Endothelial cell of umbilical vein (primary cell): ENCODE data around the gene EFCAB5. TPM values are rescaled to one million over a fixed set of nuclear protein-coding genes. Genes with fewer than 3 reads are reported as not detected.

Experiments used
- BruUV-seq: library from RNA; stranded (reverse); fragments of 400-500 nt; replicated peaks from 2 replicates; lab custom pipeline; 2021; lab: Mats Ljungman, UMichigan
- CTCF ChIA-PET: fragments of 300-600, 350-600 bp; sonication (Branson Sonifier 250); formaldehyde crosslinking; loops from one replicate; lab custom pipeline; 2021; ENCODE audit warnings: antibody characterized with exemption, inconsistent platforms; lab: Charles Lee
- POLR2A ChIA-PET: fragments of 300-600, 350-600 bp; sonication (Branson Sonifier 250); formaldehyde crosslinking; loops from one replicate; lab custom pipeline; 2021; ENCODE audit warnings: antibody characterized with exemption, inconsistent platforms; lab: Charles Lee
- DNase-seq: peaks from one replicate; pipeline ENCODE4 v3.0.0-alpha.2; 2011; ENCODE audit warnings: low read depth, low spot score
- FAIRE-seq: peaks from 2 replicates; lab custom pipeline; 2011; peaks lifted over from hg19 to GRCh38; lab: Jason Lieb, UNC
- H2AFZ ChIP-seq: 2 replicates; pipeline ENCODE4 v1.6.0; 2012; ENCODE audit warnings: low read depth, low read length, control low read depth, inconsistent platforms
- H3K27ac ChIP-seq: 2 replicates; pipeline ENCODE4 v1.5.1; 2011; ENCODE audit warnings: low read depth, mild to moderate bottlenecking, control low read depth, low read length, moderate library complexity; ENCODE audit not compliant: insufficient read depth
- H3K27me3 ChIP-seq, 2 experiments: 2 replicates each; pipeline versions ENCODE4 v1.6.0 to v1.6.1; 2011; ENCODE audit warnings: low read length in 2 of 2, mixed read lengths in 1 of 2; ENCODE audit not compliant: control insufficient read depth in 2 of 2, insufficient read depth in 2 of 2
- H3K36me3 ChIP-seq, 2 experiments: 2 replicates in 1 of 2; 3 replicates in 1 of 2; pipeline ENCODE4 v1.5.1; 2011; ENCODE audit warnings: low read length in 2 of 2, mild to moderate bottlenecking in 1 of 2, moderate library complexity in 1 of 2; ENCODE audit not compliant: control insufficient read depth in 2 of 2, insufficient read depth in 2 of 2; ENCODE audit errors: extremely low read depth in 1 of 2
- H3K4me1 ChIP-seq: 3 replicates; pipeline ENCODE4 v1.5.1; 2011; ENCODE audit warnings: mild to moderate bottlenecking, low read length; ENCODE audit not compliant: control insufficient read depth, insufficient read depth; ENCODE audit errors: extremely low read depth
- H3K4me2 ChIP-seq: 2 replicates; pipeline ENCODE4 v1.6.1; 2011; ENCODE audit warnings: low read length, control low read depth, mixed read lengths; ENCODE audit not compliant: insufficient read depth
- H3K4me3 ChIP-seq, 3 experiments: fragments of 200-600 bp in 1 of 3; sonication (generic), shearing (Covaris generic) in 1 of 3; replicated peaks in 1 of 3; 2 replicates each; pipeline ENCODE4 v1.5.1; 2011 to 2016; ENCODE audit warnings: control low read depth in 3 of 3, low read length in 3 of 3, mild to moderate bottlenecking in 2 of 3, inconsistent platforms in 1 of 3, low read depth in 1 of 3, moderate library complexity in 1 of 3; ENCODE audit not compliant: insufficient read depth in 1 of 3
- H3K79me2 ChIP-seq: 2 replicates; pipeline ENCODE4 v1.6.0; 2012; ENCODE audit warnings: low read length, inconsistent platforms; ENCODE audit not compliant: control insufficient read depth, insufficient read depth
- H3K9ac ChIP-seq: replicated peaks from 2 replicates; pipeline ENCODE3; 2011; ENCODE audit warnings: low read length, control low read depth; ENCODE audit not compliant: insufficient read depth; ENCODE audit errors: extremely low read depth
- H3K9me1 ChIP-seq: replicated peaks from 3 replicates; pipeline ENCODE4 v1.6.0; 2011; ENCODE audit warnings: mild to moderate bottlenecking, low read length; ENCODE audit not compliant: control insufficient read depth, insufficient read depth; ENCODE audit errors: extremely low read depth
- H3K9me3 ChIP-seq: replicated peaks from 2 replicates; pipeline ENCODE4 v1.5.1; 2012; ENCODE audit warnings: low read length, inconsistent platforms; ENCODE audit not compliant: control insufficient read depth, insufficient read depth
- H4K20me1 ChIP-seq: replicated peaks from 2 replicates; pipeline ENCODE3; 2011; ENCODE audit warnings: mild to moderate bottlenecking, low read length; ENCODE audit not compliant: control insufficient read depth, insufficient read depth; ENCODE audit errors: extremely low read depth
- CTCF ChIP-seq, 2 donors: IDR thresholded peaks; 1 replicate in 1 of 2; 2 replicates in 1 of 2; pipeline ENCODE4 v1.5.1; 2011; ENCODE audit warnings: low read length in 2 of 2, mild to moderate bottlenecking in 2 of 2, moderate library complexity in 2 of 2, control low read depth in 1 of 2, inconsistent platforms in 1 of 2, low read depth in 1 of 2; ENCODE audit not compliant: insufficient read depth in 1 of 2; ENCODE audit errors: extremely low read depth in 1 of 2
- EZH2 ChIP-seq: IDR thresholded peaks from 2 replicates; pipeline ENCODE4 v1.6.1; 2012; ENCODE audit warnings: borderline replicate concordance, low read depth, mild to moderate bottlenecking, moderate library complexity, low read length, inconsistent platforms; ENCODE audit not compliant: severe bottlenecking
- FOS ChIP-seq: IDR thresholded peaks from 2 replicates; pipeline ENCODE4 v1.6.1; 2011; ENCODE audit warnings: mild to moderate bottlenecking, low read length, moderate library complexity, borderline replicate concordance; ENCODE audit not compliant: insufficient read depth
- GATA2 ChIP-seq: IDR thresholded peaks from 2 replicates; pipeline ENCODE4 v1.7.0; 2011; ENCODE audit warnings: low read depth, mild to moderate bottlenecking, moderate library complexity, mixed read lengths, low read length; ENCODE audit not compliant: insufficient read length, insufficient read depth
- JUN ChIP-seq: IDR thresholded peaks from 2 replicates; pipeline ENCODE4 v1.6.1; 2011; ENCODE audit warnings: borderline replicate concordance, low read depth; ENCODE audit not compliant: insufficient read length, insufficient read depth
- MAX ChIP-seq: IDR thresholded peaks from 2 replicates; pipeline ENCODE4 v1.6.1; 2011; ENCODE audit not compliant: insufficient read depth, insufficient read length
- MYC ChIP-seq: IDR thresholded peaks from one replicate; pipeline ENCODE4 v1.6.1; 2011; ENCODE audit warnings: mild to moderate bottlenecking, low read depth, low read length
- POLR2A ChIP-seq: IDR thresholded peaks from 2 replicates; pipeline ENCODE4 v1.6.1; 2012; ENCODE audit warnings: low read depth, mild to moderate bottlenecking, control low read depth, low read length
- POLR2AphosphoS5 ChIP-seq: IDR thresholded peaks from 2 replicates; pipeline ENCODE4 v1.6.1; 2012; ENCODE audit warnings: low read depth, mild to moderate bottlenecking, control low read depth, low read length, moderate library complexity; ENCODE audit not compliant: insufficient read depth
- dilution Hi-C: fragments of 300-500 bp; cut with MboI; formaldehyde crosslinking; loops from one replicate; pipeline ENCODE4 v1.15.0; 2019; ENCODE audit warnings: low sequenced_read_pairs; ENCODE audit not compliant: extremely low pct_ligation_motif_present
- intact Hi-C: fragments of 100-400 bp; cut with micrococcal nuclease; formaldehyde crosslinking; loops from one replicate; pipeline ENCODE4 v1.10.0; 2022
- polyA plus RNA-seq, 4 experiments: library from polyadenylated mRNA; depleted of rRNA in 3 of 4; stranded (reverse) in 3 of 4; unstranded in 1 of 4; fragments of >200 nt; gene quantifications; 2 replicates each; pipeline versions ENCODE4 v1.2.1 to v1.2.3, GENCODE V29; 2011 to 2012; ENCODE audit warnings: missing spikeins in 1 of 4
- total RNA-seq: library from RNA; stranded (reverse); gene quantifications from 2 replicates; pipeline ENCODE4 v1.2.3, GENCODE V29; 2021

Gene EFCAB5
- total and polyA plus RNA-seq, 2 donors (not counting 3 experiments of a cell fraction or from before 2014, with no cell fraction given) = 0.04 to 0.40 TPM

- intact Hi-C loops (loop anchor here (10.0 kb wide), 1 partner anchor 602 kb away; no protein-coding TSS in a partner anchor), dilution Hi-C loops (no loop called here)
- Histone ChIP-seq H3K27ac (no peak overlapping the region), H2AFZ (no peak overlapping the region), H3K9me1 (no peaks in the 10 kb centered on the region), H3K9me3 (no peaks in the 10 kb centered on the region), H3K27me3 (no peaks in the 10 kb centered on the region), H3K79me2 (peaks cover 11% of the 10 kb centered on the region), H3K9ac (no peak overlapping the region), H3K36me3 (no peaks in the 10 kb centered on the region), H3K4me1 (peaks cover 2% of the 10 kb centered on the region), H4K20me1 (no peaks in the 10 kb centered on the region), H3K4me2 (no peak overlapping the region), H3K4me3 (no peak overlapping the region)
- TF ChIP-seq POLR2A (no peak), POLR2AphosphoS5 (no peak), JUN (no peak), MAX (no peak), MYC (no peak), GATA2 (no peak), CTCF (IDR thresholded peaks at IDR 0.05; ENCODE audit: extremely low read depth in 1 of 2, insufficient read depth in 1 of 2, low read depth in 1 of 2, low read length in 2 of 2) (no peak), EZH2 (no peak), FOS (no peak)
- ChIA-PET POLR2A (no interaction called here), CTCF (interaction anchor here (1.4 to 3.9 kb wide), 5 partner anchors 8 to 165 kb away, joined by 4 to 36 read pairs (median 7); no protein-coding TSS in a partner anchor)
- BruUV-seq = no TSS peak
- FAIRE-seq (no peak), DNase-seq (no peak)
These were observed 171.4 kb downstream of the EFCAB5 start for GRCh38 chr17:30112794-30113193.
